GM19099 (cell line): ENCODE results near the gene ITIH3.

ENCODE experiments used
- POLR2A ChIP-seq: IDR thresholded peaks from 3 replicates; pipeline ENCODE4 v1.6.1; 2011; ENCODE audit warnings: low read depth; ENCODE audit not compliant: insufficient read length; ENCODE audit errors: extremely low read depth

Gene ITIH3

DNA sequence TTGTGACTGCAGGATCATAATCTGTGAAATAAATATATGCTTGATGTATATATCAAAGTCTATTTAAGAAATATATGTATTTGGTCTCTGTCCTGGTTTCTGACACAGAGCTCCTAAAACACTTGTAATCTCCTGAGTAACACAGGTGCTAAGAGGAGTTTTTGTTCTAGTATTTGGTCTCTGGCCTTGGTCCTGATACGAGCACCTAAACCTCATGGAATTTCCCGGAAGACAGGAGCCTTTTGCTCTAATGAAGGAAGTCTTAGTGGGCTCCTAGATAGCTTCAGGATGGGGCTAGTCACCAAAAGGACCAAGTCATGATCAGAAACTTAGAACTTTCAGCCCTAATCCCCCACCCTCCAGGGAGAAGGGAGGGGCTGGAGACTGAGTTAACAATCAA lies 59.4 kb downstream of the ITIH3 start:
- TF ChIP-seq POLR2A, result no peak

GRCh38 chr3:52856666-52857065 lies 62.1 kb downstream of the ITIH3 start:
- no peak for TF ChIP-seq POLR2A

- no peak for TF ChIP-seq POLR2A
Measured at GRCh38 chr3:52857133-52857532, 62.5 kb downstream of the ITIH3 start.

DNA sequence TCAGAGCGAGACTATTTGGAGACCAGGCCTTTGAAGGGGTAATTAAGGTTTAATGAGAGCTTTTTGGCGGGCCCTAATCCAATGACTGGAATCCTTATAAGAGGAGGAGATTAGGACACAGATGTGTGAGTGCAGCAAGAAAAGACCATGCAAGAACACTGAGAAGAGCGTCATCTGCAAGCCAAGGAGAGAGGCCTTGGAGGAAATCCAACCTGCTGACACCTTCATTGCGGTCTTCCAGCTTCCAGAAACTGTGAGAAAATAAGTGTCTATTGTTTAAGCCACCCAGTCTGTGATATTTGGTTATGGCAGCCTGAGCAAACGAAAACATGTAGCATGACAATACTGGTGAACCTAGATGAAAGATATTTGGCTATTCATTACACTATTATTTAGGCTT lies 63.3 kb downstream of the ITIH3 start:
- no peak for TF ChIP-seq POLR2A
